Calu3 (cell line): ENCODE measurements around the gene BTN2A1. TPM values are rescaled to one million over a fixed set of nuclear protein-coding genes. Genes with fewer than 3 reads are reported as not detected.

ENCODE experiments used
- BruUV-seq: library from RNA; stranded (reverse); fragments of 400-500 nt; replicated peaks from 2 replicates; lab custom pipeline; 2021; lab: Mats Ljungman, UMichigan
- CTCF ChIA-PET: fragments of 300-600 bp; sonication (Branson Sonifier 250); formaldehyde crosslinking; loops from one replicate; lab custom pipeline; 2022; ENCODE audit warnings: antibody characterized with exemption; lab: Charles Lee
- DNase-seq: peaks from one replicate; pipeline ENCODE4 v3.0.0; 2022
- H3K27ac Mint-ChIP-seq: one replicate; pipeline ENCODE4 v1.8.0; 2022; ENCODE audit warnings: mixed read lengths; ENCODE audit not compliant: unreplicated experiment
- H3K27me3 Mint-ChIP-seq: one replicate; pipeline ENCODE4 v1.8.0; 2022; ENCODE audit warnings: mixed read lengths; ENCODE audit not compliant: unreplicated experiment
- H3K36me3 Mint-ChIP-seq: one replicate; pipeline ENCODE4 v1.8.0; 2022; ENCODE audit warnings: mild to moderate bottlenecking, moderate library complexity, mixed read lengths; ENCODE audit not compliant: insufficient read depth, unreplicated experiment
- H3K4me1 Mint-ChIP-seq: one replicate; pipeline ENCODE4 v1.8.0; 2022; ENCODE audit warnings: mild to moderate bottlenecking, low read depth, mixed read lengths; ENCODE audit not compliant: unreplicated experiment
- H3K4me3 Mint-ChIP-seq: one replicate; pipeline ENCODE4 v1.8.0; 2022; ENCODE audit warnings: mild to moderate bottlenecking, low read depth, moderate library complexity, mixed read lengths; ENCODE audit not compliant: unreplicated experiment
- H3K9me3 Mint-ChIP-seq: one replicate; pipeline ENCODE4 v1.8.0; 2022; ENCODE audit warnings: low read depth, mixed read lengths; ENCODE audit not compliant: unreplicated experiment
- CTCF ChIP-seq: fragments of 200-600 bp; IDR thresholded peaks from one replicate; pipeline ENCODE4 v1.8.0; 2022; ENCODE audit warnings: antibody characterized with exemption; ENCODE audit not compliant: unreplicated experiment
- intact Hi-C: fragments of 100-400 bp; cut with micrococcal nuclease; formaldehyde crosslinking; loops from one replicate; pipeline ENCODE4 v1.10.0; 2022; ENCODE audit not compliant: unreplicated experiment
- total RNA-seq: library from RNA; stranded (reverse); gene quantifications from 2 replicates; pipeline ENCODE4 v1.2.3, GENCODE V29; 2022

The BTN2A1 gene
- total RNA-seq, 1 experiment from 2014 or later, result 32.5 TPM

GRCh38 chr6:26478985-26479278 lies 21.2 kb downstream of the BTN2A1 start:
- Mint-ChIP-seq H3K36me3 (peaks cover 8% of the 10 kb centered on the region), H3K9me3 (no peaks in the 10 kb centered on the region), H3K4me1 (peaks cover 24% of the 10 kb centered on the region), H3K4me3 (no peak overlapping the region), H3K27me3 (no peaks in the 10 kb centered on the region), H3K27ac (no peak overlapping the region)
- intact Hi-C loops, result no loop called here
- no peak for DNase-seq
- TF ChIP-seq CTCF, result no peak
- CTCF ChIA-PET, result no interaction called here
- no TSS peak for BruUV-seq

DNA sequence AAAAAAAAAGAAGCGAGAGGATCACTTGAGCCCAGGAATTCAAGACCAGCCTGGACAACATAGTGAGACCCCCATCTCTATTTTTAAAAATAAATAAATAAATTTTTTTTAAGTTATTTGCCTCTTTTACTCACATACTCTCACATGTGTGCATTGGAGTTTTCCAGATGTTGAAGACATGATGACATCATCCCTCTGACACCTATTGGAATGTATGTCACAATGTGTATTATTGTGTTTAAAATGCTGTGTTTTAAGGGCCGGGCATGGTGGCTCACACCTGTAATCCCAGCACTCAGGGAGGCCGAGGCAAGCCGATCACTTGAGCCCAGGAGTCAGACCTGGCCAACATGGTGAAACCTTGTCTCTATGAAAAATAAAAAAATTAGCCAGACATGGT lies 24.6 kb downstream of the BTN2A1 start:
- H3K9me3 Mint-ChIP-seq, result no peaks in the 10 kb centered on the region
- no peaks in the 10 kb centered on the region for H3K36me3 Mint-ChIP-seq
- TF ChIP-seq CTCF, result no peak
- H3K4me1 Mint-ChIP-seq, result no peaks in the 10 kb centered on the region
- no peak overlapping the region for H3K4me3 Mint-ChIP-seq
- H3K27ac Mint-ChIP-seq, result no peak overlapping the region
- intact Hi-C loops, result no loop called here
- CTCF ChIA-PET, result interaction anchor here (0.6 kb wide), 1 partner anchor 15 kb away, joined by 7 read pairs; no protein-coding TSS in a partner anchor
- DNase-seq, result no peak
- no peaks in the 10 kb centered on the region for H3K27me3 Mint-ChIP-seq
- no TSS peak for BruUV-seq

GRCh38 chr6:26483727-26484126 lies 26.0 kb downstream of the BTN2A1 start:
- intact Hi-C loops, result no loop called here
- H3K27ac Mint-ChIP-seq, result no peak overlapping the region
- CTCF ChIA-PET, result no interaction called here
- no peak for TF ChIP-seq CTCF
- H3K4me1 Mint-ChIP-seq, result no peaks in the 10 kb centered on the region
- no peak overlapping the region for H3K4me3 Mint-ChIP-seq
- H3K9me3 Mint-ChIP-seq, result peaks cover 2% of the 10 kb centered on the region
- H3K27me3 Mint-ChIP-seq, result no peaks in the 10 kb centered on the region
- no peaks in the 10 kb centered on the region for H3K36me3 Mint-ChIP-seq
- DNase-seq, result no peak
- BruUV-seq, result no TSS peak

DNA sequence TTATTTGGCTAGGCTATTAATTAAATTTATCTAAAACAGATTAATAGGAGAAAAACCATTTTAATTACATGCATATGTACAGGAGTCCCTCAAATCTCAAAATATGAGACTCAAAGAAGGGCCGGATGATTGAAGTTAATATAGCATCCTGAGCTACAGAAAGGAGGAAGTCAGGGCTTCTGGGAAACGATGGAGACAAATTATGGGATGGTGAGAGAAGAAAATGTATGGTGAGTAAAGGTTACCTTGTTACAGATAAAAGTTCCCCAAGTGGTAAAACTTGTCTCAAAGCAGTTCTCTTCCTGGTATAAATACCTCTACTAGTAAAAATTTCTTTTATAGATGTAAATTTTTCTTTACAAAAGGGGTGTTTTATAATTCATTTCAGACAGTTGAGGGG lies 26.4 kb downstream of the BTN2A1 start:
- peaks cover 2% of the 10 kb centered on the region for H3K9me3 Mint-ChIP-seq
- no peaks in the 10 kb centered on the region for H3K36me3 Mint-ChIP-seq
- no peak overlapping the region for H3K27ac Mint-ChIP-seq
- intact Hi-C loops, result no loop called here
- no peak for TF ChIP-seq CTCF
- no peak overlapping the region for H3K4me3 Mint-ChIP-seq
- no peaks in the 10 kb centered on the region for H3K27me3 Mint-ChIP-seq
- BruUV-seq, result no TSS peak
- CTCF ChIA-PET, result no interaction called here
- DNase-seq, result no peak
- H3K4me1 Mint-ChIP-seq, result no peaks in the 10 kb centered on the region
